Measurements from ENCODE around the gene ZNF775.

The ZNF775 gene

DNA sequence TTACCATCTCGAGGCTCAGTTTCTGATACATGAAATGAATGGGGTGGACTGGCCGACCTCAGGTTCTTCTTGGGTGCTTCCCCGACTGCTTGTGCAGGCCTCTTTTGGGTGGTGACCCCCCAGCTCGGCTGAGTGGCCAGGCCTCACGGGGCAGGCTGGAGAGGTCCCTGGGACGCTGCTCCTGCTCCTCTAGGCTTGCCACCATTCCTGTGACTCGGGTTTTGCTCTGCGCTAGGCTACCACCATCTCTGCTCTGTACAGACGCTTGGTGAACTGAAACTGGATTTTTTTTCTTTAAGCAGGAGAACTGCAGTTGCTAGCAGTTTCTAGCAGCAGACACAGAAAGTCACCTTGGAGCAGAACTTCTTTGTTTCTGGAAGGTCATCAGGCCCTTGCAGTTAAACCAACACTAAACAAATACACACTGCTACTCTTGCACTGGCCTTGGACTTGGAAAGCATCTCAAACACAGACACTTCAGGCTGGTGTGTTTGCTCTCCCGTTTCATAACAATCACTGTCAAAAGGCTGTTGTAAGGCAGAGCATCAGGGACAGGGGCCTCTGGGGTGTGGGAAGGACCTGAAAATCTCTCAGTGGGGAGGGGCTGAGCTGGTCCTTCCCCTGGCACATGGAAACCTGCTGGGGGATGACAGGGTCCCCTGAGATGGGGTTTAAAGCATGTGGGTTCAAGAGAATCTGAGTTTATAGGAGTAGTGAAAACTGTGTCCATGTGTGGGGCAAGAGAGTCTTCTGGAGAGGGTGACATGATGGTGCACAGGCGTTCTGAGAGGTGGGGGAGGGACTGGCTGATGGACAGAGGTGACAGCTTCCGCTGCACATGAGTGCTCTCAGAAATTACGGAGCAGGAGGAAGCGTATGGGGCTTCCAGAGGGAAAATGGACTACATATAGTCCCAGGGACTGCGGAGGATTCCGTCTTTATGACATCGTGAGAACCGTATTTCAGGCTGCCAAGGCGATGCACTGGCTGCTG is 36.3 kb downstream of the ZNF775 start:
- DNase-seq = no peak

DNA sequence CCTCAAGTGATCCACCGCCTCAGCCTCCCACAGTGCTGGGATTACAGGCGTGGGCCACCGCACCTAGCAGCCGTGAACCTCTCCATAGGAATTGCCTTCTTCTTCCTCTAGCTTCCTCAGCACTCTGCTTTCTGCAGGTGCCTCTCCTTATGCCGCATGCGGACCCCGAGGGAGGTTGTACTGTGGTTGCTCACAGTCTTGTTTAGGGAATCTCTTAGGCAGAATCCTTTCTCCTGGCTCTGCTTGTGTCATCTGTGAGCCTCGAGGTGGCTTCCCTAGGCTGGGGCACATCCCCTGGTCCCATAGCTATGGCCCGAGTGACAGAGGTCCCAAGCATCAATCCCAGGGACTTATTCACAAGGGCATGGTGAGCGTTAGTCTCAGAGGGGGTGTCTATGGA is 38.1 kb downstream of the ZNF775 start:
- no peak for DNase-seq

DNA sequence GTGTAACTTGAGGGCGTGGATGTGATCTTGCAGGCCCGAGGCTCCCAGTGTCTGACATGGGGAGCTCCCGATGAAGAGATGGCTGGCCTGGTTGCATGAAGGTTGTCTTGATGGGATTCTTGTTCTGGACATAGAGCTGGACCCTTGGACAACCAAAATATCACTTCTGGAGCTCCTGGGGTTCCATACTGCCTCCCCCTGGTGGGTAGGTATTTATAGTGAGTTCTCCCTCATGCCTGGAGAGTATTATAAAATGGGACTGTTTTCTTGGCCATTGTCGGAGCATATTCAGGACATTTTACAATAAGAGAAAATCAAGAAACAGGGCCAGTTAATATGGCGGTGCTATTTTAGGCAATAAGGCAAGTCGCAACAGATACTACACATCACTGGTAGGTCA is 38.7 kb downstream of the ZNF775 start:
- DNase-seq = no peak

DNA sequence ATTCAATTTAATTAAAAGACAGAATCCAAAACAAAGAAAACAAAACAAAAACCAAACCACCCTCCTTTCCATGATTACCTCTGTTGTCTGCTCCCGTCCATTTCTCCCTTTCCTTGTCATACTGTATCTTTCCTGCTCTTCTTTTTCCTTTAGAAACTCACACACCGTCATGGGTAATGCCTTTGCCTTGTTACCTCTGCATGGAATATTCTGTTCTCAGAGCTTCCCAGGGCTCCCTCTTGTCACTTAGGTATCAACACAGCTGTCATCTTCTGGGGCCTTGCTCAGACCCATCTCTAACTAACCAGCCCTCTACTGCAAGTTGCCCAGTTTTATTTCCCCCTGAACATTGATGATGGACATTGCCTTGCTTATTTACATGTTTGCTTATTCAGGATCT is 41.1 kb downstream of the ZNF775 start:
- DNase-seq = no peak

DNA sequence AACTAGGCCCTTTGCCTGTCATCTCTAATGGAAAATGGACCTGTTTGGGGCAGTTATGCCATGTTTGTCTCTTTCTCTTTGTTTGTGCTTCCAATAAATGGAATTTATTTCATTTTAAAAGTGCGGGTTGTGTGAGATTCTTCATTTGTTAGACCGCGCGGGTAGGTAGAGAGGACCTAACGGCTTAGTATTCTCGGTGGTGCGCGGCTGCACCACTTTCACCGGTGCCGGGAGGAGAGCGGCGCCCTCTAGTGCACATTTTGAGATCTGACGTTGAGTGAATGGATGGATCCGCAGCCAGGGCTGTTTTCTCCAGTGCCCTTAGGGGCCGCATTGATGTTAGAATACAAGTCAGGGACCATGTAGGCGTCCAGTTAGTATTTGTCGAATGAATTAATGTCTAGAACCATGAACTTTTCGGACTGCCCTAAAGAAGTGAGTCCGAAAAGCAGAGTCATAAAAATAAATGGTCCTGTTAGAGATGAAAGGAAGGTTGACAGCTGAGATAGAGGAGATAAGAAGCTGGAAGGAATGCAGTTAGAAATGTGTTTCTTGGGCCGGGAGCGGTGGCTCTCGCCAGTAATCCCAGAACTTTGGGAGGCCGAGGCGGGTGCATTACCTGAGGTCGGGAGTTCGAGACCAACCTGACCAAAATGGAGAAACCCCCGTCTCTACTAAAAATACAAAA is 42.0 kb downstream of the ZNF775 start:
- peak; percentile 92 for DNase-seq

DNA sequence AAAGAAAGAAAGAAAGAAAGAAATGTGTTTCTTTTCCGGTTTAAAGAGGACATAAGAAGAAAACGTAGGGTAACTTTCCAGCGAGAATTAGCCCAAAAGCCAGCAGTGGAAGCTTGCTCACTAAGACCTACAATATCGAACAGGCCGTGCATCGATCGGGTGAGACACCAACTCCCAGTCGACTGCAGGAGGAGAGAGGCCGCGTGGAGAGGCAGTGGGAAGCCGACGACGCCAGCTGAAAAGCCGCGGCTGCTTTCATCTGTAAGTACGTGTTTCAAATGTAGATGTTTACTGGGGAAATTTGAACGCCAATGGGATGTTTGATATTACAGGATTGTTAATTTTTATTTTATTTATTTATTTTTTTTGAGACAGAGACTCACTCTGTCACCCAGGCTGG is 42.7 kb downstream of the ZNF775 start:
- DNase-seq = no peak

DNA sequence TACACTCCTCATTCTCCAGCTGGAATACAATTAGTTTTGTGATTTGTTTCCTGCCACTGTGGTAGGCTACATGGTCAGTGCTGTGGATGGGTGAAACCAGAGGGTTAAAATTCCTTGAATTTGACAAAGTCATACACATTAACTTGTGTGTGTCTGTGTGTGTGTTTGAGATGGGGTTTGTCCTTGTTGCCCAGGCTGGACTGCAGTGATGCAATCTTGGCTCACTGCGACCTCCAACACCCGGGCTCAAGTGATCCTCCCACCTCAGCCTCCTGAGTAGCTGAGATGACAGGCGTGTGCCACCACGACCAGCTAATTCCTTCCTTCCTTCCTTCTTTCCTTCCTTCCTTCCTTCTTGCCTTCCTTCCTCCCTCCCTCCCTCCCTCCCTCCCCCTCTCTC is 46.5 kb downstream of the ZNF775 start:
- no peak for DNase-seq

DNA sequence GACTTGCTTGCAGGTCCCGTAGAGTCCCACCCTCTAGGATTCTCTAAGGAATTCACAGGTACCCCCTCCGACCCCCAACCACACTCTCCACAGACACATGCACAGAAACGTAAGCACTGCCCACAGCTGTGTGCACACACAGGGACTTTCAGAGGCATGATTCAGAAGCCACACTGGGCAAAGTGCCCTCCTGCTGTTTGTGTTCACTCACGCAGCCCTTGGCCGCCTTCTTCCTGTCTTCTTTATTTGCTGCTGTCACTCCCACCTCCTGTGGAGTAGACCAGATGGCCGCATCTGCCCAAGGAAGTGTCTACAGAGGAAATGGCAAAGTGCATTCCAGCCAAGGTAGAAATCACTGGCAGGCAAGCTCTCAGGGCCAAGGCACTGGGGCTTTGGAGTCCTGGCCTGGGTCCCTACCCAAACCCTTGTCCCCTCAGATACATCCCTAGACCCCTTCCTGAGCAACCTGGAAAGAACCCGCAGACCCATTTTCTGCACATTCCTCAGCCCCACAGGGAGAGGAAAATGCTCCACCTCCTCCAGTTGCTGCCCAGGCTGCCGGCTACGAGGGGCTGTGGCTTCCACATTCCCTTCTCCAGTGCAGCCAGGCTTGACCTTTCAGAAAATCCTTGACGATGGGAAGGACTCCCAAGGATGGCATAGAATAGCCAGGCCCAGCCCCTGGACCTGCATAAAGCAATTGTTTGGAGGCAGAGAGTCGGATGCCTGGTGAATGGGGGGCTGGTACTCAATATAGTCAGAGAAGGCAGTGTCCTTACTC is 49.7 kb downstream of the ZNF775 start:
- DNase-seq = no peak

DNA sequence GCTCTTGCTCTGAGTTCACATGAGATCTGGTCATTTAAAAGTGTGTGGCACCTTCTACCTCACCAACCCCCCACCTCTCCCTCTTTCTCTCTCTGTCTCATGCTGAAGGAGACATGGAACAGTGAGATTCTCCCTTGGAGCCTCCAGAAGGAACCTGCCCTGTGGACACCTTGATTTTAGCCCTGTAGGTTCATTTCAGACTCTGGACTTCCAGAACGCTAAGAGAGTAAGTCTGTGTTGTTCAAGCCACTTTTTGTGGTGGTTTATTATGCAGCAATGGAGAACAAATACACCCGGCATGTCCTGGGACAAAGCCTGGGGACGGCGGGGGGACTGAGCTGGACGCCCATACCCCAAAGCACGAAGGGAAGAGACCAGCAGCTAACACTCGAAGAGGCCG is 50.6 kb downstream of the ZNF775 start:
- DNase-seq = no peak

DNA sequence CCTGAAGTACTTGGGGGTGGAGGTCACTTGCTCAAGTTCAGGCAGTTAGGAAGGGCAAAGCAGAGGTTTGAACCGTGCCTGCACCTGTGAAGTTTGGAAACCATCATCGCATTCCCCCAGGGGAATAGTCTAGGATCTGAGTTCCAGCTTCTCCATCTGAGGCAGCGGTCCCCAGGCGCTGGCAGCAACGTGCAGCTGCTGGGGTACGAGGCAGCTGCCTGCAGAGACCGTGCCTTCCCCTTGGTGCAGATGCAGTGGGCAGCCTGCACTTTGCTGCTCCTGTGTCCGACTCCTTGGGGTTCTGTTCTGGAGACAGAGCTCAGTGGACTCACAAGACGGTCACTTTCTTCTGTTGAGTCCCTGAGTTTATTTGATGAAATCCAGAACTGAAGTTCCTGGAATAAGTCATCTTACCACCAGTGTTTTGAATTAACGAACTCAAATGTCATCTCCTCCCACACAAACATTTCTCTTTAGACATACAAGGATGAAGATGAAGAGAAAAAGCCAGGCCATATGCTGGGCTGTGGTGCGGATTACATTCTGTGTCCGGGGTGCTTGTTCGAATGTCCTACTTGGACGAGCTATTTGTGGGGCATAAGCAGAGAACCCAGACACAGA is 51.4 kb downstream of the ZNF775 start:
- DNase-seq = no peak

DNA sequence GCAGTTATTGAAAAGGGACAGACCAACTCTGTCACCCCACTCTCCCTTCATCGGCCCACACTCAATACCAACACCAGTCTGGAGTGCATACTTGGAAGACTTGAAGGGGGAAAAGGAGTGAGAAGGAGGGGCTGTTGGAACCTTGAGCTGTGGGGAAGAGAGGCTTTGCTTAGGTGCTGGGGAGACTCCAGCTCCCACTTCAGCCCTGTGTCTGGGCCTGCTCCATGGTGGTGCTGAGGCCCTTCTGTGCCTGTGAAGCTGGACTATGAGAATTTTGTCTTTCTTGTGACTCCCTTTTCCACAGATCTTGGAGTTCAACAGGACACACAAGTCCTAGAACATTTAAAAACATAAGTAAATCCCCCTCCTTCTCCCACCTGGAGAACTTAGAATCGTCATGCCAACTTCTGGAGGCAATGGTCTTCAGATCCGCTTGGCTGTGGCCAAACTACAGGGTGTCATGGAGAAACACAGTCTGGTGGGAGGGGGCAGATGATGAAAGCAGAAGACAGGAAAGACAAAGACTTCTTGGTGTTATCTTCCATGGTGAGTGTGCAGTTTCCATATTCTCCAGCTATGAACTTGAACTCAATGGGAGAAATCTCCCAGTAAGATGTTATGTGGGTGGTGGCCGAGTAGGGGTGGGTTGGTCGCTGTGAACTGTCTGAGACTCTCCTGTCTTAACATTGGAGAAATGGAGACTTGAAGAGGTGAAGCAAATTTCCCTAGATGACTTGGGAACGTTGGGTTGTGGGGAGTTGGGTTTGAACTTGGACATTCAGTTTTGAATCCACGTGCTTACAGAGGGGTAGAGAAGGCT is 52.9 kb downstream of the ZNF775 start:
- DNase-seq = no peak

DNA sequence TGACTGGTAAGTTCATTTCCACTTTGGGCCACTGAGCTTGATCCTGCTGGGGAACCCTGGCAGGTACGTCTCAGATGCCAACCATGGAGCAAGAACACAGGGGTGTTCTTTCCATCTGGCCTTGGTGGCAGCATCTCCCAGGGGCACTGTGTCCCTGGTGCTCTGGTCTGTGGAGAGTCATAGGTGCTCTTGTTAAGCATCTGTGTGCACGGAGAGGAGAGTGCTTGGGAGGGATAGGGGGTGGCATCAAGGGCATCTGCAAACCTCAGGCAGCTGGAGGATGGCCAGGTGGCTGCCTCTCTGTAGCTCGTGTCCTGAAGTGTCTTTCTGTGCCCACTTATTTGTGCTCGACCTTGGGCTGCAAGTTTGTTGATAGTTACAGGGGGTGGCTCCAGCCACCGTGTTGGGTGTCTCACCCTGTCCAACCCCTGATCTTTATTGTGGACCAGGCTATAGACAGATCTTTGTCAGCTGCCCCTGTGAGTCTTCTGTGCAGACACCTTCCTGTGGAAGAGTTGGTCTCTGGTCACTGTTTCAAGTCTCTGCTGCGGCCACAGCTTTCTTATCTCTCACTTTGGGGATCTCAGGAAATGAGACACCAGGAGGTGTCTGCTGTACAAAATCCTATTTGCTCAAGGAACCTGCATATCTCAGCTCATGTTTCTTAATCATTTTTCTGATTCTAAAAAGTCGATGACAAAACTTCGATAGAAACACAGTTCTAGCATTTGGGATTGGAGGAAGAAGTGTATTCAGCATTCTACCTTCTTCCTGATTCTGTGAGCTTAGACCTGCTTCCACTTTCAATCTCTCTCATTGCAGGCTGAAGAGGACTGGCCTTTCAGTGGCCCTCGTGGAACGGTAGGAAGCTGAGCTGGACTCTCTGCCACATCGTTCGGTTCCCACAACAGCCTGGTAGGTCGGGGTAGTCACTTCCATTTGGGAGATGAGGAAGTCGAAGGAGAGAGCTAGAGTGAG is 54.1 kb downstream of the ZNF775 start:
- no peak for DNase-seq

DNA sequence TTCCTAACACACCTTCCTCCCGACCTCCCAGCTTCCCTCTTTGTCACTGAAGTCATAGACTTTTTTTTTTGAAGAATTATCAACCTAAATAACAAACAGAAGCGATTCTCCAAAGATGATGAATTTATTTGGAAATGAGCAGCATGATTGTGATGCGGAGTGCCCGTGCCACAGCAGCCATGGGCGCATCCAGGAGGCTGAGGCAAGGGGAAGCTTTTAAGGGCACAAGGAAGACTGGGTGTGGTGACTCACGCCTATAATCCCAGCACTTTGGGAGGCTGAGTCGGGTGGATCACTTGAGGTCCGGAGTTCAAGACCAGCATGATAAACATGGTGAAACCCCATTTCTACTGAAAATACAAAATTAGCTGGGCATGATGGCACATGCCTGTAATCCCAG is 55.1 kb downstream of the ZNF775 start:
- DNase-seq = no peak

DNA sequence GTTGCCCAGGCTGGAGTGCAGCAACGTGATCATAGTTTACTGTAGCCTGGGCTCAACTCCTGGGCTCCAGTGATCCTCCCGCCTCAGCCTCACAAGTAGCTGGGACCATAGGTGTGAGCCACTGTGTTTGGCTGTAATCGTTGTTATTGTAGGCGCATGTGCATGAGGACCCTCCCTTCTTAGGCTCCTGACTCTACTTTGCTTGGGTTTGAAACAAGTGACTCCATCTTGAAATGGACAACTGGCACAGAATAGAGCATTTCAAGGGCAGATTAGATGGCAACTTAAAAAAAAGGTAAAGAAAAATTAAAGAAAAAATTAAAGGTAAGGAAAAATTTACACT is 55.9 kb downstream of the ZNF775 start:
- no peak for DNase-seq

DNA sequence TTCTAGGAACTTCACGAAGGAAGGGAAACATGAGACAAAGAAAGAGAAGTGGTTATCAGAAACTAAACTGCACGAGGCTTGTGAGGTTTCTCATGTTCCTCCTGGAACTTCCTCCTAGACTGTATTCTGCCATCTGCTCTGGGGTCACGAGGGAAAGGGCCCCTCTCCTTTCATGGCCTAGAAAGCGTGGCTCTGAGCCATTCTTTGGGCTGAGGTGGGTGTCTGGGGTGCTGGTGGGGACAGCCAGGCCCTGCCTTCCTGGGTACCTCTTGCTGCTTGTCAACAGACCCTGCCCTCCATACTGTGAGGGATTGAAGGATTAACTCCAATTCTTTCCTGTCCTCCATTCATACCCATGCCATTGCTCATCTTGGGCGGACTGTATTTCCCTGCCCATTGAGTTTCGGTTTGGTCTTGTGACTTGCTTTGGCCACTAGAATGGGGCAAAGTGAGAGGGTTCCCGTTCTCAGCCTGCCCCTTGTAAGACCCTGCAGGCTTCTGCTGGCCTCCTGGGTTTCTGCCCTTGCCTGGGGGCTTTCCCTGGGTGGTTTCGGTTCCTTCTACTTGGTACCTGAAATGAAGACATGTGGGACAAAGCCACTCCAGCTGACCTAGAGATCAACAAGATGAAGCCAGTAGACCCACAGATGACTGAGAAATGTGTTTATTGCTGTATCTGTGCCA is 56.4 kb downstream of the ZNF775 start:
- no peak for DNase-seq

DNA sequence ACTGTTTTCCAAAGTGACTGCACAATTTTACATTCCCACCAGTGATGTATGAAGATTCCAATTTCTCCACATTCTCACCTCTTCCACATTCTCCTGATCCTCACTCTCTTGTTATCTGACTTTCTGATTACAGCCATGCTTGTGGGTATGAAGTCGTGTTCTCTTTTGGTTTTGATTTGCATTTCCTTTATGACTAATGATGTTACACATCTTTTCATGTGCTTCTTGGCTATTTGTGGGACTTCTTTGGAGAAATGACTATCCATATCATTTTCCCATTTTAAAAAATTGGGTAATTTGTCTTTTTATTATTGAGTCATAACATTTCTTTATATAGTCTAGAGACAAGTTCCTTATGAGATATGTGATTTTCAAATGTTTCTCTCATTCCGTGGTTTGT is 60.8 kb downstream of the ZNF775 start:
- DNase-seq = no peak

DNA sequence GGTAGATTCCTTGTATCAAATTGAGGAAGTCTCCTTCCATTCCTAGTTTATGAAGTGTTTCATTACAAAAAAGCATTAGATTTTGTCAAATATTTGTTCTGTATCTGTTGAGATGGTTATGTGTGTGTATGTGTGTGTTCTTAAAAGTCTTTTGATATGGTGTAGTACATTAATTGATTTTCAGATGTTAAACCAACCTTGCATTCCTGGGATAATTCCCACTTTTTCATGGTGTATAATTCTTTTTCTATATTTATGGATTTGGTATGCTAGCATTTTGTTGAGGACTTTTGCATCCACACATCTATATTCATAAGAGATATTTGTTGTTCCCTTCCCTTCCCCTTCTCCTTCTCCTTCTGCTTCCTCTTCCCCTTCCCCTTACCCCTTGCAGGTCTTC is 62.4 kb downstream of the ZNF775 start:
- DNase-seq = no peak

DNA sequence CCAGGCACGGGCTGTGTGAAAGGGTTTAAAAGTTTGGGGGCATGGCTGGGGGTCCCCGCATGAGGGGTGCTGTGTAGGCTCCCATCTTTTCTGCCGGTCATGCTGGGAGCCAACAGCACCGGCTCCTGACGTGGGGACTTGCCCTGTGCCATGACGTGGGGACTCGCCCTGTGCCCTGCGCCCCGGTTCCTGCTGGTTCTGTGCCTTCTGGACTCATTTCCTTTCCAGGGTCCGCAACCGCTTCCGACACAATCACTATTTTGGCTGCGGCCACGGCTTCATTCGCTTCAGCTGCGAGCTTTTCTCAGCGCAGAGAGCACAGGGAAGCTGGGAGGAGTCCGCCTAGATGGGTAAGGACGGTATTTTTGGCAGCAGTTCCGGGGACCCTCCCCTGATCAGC is 63.7 kb downstream of the ZNF775 start:
- no peak for DNase-seq

DNA sequence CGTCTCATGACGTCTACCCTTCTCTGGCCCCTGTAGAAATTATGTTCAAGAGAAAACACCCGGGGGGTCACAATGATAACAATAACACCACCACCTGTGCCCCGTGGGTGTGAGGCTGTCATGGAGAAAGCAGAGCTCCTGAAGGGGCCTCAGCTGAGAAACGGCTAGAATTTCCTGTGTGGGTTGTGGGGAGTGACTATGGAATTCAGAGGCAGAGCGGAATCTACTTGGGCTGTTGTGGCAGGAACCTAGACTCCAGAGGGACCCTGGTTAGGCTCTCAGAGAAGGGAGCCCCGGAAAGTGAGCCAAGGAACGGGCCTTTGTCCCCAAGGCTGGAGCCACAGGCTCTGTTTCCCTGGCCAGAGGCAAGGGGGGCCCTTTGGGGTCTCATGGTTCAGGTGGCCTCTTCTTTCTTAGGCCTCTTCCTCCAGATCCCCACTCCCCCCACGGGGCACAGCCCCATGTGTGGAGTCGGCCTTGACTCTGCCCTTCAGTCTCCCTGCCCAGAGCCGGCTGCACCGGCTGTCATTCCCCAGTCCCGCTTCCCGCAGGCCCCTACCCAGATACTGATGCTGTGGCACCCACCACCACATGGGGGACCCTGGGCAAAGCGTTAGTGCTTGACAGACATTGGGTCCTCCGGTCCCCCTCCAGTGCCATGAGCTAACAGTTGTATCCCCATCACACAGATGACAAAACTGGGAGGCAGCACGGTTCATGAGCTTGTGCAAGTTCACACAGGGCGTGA is 64.8 kb downstream of the ZNF775 start:
- DNase-seq = no peak
